Measurements from ENCODE around the gene DENR.
"Not testable (repeated sequence)": the region's sequence is repeated elsewhere in the genome, so short reads cannot be mapped to it uniquely, and the experiment has no call there.

DENR gene

DNA sequence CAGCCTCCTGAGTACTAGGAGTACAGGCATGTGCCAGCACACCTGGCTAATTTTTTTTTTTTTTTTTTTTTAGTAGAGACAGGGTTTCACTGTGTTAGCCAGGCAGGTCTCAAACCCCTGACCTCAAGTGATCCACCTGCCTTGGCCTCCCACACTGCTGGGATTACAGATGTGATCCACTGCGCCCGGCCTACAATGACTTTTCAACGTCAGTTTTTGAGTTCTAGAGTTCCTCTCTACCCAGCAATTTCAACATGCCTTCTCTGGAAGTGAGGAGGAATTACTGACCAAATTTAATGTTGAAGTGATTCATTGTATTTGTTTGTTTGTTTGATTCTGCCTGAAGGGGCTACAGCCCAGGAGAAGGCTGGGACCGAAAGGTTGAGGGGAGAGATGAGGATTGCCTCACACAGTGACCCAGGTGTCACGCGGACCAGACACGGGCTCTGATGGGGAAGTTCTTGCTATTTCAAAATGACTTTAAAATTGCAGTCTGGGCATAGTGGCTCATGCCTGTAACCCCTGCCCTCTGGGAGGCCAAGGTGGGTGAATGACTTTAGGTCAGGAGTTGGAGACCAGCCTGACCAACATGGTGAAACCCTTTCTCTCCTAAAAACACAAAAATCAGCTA, 8.6 kb upstream of the DENR start:
- DNase-seq, result no peak

DNA sequence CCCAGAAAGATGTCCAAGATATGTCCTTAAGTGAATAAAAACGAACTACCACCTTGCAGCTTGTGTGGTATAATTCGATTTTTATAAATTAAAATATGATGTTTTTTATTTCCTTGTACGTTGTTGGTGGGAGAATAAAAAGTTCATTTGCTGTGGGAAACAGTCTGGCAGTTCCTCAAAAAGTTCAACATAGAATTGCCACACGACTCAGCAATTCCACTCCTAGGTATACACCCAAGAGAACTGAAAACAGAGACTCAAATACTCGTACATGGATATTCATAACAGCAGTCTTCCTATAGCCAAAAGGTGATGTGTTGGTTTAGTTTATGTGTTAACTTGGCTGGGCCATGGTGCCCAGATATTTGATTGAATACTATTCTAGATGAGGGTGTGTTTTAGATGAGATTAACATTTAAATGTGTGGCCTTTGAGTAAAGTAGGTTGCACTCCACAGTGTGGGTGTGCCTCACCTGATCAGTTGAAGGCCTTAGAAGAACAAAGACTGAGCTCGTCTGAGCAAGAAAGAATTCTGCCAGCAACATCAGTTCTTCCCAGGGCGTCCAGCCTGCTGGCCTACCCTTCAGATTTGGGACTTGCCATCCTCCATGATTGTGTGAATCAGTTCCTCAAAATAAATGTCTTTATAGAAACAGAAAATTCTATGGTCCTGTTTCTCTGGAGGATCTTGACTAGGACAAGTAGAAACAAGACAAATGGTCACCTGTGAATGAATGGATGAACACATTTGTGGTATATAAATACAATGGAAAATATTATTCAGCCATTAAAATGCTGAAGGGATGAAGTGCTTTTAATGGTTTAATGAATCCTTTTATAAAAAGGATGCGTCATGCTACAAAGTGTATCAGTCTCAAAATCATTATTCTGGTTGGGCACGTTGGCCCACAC, 5.1 kb upstream of the DENR start:
- no peak for DNase-seq

DNA sequence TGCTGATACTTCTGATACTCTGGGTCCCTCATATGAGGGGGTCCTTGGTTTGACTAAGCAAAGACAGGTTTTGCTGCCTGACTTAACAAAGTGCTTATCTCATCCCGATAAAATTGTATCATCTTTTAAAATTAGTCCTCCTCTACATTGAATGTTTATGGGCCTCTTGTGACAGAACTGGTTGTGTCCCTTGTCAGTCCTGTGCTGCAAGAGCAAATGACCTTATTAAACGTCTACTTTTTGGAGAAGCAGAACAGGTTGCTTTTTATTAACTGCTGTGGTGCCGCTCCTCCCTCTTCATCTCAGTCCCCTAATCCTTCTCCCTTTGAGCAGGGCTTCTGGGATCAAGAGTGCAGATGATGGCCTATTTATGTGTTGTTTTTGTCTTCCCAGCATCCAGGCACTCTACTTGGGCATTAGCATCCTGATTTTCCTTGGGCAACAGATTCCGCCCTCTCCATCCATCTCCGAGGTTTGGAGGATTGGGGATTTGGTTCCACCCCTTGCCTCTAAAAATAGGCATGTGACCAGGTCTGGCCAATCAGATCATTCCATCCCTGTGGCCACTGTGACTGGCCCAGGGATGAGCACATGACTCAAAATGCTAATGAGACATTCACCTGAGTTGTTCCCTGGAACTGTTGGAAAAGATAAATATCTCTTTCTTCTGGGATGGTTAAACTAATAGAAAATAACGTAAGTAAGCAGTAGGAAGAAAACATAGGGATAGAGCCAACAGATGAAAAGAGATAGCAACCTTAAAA, 2.9 kb upstream of the DENR start:
- no peak for DNase-seq

DNA sequence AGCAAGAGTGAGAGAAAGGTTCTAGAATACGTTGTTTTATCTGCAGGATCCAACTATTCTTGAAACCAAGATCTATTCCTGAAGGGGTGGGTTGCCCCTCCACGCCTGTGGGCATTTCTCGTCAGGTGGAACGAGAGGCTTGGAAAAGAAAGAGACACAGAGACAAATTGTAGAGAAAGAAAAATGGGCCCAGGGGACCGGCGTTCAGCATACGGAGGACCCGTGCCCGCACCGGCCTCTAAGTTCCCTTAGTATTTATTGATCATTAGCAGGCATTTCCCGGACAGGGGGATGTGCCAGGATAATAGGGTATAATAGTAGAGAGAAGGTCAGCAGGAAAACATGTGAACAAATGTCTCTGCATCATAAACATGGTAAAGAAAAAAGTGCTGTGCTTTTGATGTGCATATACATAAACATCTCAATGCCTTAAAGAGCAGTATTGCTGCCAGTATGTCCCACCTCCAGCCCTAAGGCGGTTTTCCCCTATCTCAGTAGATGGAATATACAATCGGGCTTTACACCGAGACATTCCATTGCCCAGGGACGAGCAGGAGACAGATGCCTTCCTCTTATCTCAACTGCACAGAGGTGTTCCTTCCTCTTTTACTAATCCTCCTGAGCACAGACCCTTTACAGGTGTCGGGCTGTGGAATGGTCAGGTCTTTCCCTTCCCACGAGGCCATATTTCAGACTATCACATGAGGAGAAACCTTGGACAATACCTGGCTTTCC, 1.7 kb upstream of the DENR start:
- DNase-seq, result not testable (repeated sequence)

DNA sequence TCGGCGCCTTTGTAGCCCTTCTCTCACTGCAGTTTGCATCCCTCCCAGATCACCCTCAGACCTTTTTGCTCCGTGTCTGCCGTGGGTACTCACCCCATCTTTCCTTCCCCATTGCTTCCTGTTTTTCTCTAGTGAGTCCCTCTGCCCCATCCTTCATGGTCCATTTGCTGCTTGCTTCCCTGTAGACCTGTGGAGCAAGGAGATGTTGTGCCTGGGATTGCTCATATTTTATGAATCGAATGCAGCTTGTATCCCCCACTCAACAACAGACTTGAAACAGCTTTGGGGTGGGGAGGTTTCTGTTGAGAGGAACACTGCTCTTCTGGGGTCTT, 661 bp downstream of the DENR start:
- DNase-seq, result no peak

DNA sequence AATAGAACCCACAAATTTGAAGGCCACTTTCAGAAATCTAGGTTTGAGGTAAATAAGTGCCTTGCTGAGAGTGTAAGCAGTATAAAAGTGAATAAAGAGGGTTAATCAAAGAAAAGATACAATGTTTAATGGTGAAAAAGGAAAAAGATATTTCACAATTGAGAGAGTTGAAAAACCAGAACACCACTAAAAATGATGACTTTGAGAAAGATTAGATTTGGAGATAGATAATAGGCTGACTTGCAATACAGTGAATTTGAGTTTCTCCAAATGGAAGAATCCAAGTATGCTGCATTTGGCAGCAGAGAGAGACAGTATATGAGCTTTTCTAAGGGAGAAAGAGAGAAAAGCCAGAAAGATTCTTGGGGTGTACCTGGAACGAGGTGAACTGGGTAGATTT, 2.2 kb downstream of the DENR start:
- DNase-seq, result no peak

DNA sequence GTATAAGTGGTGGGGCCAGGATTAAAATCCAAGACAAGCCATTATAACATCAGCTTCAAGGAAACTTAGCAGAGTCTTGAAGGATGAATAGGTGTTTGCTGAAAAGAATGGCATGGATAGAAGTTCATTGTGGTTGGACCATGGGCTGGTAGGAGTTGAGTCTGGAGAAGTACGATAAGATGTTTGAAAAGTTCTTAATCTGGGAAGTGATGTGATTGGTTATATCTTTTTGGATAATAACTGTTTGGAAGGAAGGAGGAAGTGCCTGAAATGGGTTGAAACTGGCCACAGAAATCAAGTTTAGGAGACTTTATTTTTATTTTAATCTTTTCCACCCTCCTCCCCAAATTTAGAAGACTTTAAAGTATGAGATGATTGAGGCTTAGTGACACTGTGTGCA, 4.9 kb downstream of the DENR start:
- no peak for DNase-seq

DNA sequence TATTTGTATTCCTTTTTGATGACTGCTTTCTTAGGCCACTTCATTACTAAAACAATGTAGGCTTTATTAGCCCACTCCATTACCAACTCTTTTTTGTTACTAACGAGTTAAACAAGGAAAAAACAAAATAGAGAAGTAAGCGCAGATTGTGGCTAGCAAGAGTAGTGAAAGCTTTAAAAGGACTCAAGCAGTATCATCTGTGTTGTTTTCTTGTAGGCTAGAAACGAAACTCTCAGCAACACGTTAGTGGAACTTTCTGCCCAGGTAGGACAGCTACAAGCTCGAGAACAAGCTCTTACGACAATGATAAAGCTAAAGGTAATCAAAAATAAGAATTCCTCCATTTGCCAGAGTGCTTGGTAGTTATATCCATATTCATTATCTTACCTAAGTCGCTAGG, 32.9 kb downstream of the DENR start:
- DNase-seq, result no peak

DNA sequence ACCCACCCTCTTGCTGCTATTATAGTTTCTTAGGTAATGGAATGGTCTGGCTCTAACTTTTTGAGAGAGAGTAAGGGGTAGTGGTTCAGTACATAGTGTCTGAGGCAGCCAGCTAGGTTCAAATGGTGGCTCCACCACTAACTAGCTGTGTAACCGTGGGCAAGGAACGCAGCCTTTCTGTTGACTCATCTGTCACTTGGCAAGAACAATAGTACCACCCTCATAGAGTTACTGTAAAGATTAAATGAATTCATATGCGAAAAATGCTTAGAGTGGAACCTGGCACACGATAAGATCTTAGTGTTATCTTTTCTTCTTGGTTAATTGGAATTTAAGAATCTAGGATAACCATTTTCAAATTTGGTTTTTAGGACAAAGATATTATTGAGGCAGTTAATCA, 35.8 kb downstream of the DENR start:
- DNase-seq, result no peak

DNA sequence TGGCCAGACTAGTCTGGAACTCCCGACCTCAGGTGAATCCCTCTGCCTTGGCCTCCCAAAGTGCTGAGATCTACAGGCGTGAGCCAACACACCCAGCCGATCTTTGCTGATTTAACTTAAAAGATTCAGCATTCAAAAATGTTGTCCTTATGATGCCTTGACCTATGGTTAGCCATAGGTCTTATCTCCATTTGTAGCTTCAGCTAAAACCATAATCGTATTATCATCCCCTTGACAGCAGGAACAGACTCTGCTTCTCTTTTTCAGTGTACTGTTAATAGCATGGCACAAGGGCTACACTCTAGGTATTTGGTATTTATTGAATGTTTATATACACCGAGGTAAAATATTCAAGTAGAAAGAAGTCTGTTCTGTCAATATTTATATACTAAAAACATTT, 37.0 kb downstream of the DENR start:
- no peak for DNase-seq

DNA sequence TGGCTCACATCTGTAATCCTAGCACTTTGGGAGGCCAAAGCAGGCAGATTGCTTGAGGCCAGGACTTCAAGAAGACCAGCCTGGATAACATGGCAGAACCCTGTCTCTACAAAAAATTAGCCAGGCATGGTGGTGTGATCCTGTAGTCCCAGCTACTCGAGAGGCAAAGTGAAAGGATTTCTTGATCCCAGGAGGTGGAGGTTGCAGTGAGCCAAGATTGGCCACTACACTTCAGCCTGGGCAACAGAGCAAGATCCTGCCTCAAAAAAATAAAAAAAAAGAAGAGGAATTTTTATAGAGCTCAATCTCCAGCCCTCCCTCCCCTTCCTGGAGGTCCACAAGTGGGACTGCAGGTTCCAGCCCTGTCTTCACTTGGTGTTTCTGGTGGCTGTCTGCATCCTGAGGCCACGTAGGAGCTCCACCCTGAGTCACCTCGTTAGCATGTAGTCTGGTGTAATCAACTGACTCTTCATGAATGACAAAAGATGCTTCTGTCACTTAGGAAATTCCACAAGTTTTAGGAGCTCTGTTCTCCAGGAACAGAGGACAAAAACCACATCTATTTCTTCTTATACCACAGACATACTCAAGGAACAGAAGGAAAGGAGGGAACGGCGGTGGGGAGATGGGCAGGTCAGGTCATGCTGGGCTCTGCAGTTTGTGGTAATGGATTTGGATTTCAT, 37.9 kb downstream of the DENR start:
- DNase-seq, result no peak

DNA sequence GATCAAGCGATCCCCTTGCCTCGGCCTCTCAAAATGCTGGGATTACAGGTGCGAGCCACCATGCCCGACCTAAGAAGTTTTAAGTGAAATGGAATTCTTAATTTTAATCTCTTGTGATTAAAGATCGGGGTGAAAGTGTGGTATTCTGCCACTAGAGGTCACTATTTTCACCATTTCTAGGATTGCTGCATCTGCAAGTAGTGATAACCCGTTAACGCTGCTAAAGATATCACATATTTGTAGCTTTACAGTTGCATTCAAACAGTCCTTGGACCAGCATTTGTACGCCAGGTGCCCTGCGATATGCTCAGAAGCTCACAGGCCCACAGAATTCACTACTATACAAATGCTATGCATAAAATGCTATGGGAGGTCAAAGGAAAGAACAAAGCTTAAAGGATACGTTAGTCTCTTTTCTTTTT, 41.1 kb downstream of the DENR start:
- DNase-seq, result no peak

DNA sequence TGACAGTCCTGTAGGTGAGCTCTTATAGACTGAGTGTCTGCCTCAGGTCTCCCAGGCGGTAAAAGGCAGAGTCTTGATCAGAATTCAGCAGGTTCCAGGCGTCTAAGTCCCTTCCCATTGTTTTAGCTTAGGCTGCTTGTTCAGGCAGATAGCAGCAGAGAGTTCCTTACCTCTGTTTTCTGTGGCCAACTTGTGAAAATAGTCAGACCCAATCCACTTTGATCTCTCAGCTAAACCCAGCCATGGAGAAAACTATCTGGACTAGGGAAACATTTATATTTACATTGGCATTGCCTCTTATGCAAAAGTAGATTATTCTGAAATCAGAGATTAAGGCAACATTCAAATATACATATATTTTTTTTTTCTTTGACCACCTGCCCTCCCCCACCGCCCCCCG, 43.2 kb downstream of the DENR start:
- DNase-seq, result no peak

DNA sequence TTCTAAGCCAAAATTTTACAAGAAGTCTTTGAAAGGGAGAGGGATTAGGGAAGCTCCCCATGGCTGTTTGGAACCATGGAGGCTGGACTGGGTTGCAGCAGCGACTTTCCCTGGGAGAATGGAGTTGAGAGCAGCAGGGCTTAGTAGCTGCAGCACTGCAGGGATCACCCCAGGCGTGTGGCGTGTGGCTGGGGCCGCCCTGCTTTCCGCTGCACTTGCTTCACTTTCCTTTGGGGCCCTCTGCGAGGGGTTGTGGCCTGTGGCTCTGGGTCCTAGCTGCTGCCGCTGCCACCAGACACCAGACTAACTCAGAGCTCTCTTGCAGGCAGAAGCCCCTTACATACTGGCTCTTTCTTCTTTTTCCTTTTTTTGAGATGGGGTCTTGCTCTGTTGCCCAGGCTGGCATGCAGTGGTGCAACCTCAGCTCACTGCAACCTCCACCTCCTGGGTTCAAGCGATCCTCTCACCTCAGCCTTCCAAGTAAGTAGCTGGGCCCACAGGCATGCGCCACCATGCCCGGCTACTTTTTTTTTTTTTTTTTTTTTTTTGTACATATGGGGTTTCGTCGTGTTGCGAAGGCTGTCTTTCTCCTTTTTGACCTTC, 47.1 kb downstream of the DENR start:
- no peak for DNase-seq

DNA sequence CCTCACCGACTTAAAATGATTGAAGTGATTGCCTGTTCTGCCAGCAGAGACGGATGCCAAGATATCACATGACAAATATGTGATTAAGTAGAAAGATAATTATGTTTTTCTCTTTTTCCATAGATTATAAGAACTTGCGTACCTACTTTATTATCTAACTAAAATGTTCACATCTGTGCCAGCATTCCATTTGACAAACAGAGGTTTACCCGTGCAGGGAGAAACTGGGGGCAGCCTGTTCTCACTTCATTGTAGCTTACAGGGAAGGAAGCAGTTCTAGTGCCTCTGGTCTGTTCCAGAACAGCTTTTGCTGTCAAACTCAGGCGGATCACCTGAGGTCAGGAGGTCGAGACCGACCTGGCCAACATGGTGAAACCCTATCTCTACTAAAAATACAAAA, 51.3 kb downstream of the DENR start:
- DNase-seq, result no peak

DNA sequence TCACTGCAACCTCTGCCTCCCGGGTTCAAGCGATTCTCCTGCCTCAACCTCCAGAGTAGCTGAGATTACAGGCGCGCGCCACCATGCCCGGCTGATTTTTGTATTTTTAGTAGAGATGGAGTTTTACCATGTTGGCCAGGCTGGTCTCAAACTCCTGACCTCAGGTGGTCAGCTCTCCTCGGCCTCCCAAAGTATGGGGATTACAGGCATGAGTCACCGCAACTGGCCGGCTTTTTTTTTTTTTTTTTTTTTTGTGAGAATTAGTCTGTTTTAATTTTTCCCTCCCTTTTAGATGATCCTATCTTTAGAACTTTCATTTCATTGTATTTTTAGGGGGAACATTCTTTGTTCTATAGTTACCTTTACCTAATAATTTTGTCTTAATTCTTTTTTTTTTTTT, 52.3 kb downstream of the DENR start:
- not testable (repeated sequence) for DNase-seq

DNA sequence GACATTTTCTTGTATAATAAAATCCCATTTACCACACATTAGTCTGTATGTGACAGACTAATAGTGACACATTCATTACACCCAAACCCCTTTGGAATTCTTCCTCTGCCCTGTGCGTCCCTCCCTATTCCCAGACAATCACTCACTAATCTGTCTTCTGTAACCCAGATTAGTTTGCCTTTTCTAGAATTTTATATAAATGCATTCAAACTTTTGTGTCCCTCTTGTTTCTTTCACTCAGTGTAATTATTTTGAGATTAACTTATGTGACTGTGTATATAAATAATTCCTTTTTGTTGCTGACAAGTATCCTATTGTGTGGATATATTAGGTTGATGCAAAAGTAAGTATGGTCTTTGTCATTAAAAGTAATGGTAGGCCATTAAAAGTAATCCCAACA, 55.0 kb downstream of the DENR start:
- no peak for DNase-seq

DNA sequence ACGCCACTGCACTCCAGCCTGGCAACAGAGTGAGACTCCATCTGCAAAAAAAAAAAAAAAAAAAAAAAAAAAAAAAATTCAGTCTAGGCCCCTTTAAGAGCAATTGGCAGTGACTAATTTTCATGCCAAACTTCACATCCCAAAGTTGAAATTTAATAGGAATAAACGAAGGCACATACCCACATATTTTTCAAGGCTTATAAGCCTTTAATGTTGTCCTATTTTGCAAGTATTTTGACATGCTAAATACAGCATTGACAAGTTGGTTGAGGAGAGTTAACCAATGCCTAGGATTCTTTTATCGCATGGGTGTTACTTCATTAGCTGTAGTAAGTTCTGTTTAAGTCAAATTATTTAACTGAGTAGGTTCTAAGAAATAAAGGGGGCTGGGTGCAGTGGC, 59.2 kb downstream of the DENR start:
- DNase-seq, result no peak

DNA sequence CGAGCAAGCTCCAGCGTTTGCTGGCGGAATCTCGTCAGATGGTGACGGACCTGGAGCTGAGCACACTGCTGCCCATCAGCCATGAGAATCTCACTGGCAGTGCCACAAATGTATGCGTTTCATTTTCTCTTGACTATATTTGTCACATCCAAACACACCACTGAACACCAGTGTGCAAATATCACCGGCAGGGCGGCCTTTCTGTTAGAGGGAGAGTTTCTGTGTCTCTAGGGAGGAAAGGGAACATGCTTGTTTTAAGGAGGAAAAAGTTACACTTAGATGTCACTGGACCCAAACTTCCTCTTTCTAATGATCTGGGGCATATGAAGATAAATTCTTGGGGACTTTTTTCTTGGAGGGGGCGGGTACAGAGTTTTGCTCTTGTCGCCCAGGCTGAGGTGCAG, 60.7 kb downstream of the DENR start:
- no peak for DNase-seq

DNA sequence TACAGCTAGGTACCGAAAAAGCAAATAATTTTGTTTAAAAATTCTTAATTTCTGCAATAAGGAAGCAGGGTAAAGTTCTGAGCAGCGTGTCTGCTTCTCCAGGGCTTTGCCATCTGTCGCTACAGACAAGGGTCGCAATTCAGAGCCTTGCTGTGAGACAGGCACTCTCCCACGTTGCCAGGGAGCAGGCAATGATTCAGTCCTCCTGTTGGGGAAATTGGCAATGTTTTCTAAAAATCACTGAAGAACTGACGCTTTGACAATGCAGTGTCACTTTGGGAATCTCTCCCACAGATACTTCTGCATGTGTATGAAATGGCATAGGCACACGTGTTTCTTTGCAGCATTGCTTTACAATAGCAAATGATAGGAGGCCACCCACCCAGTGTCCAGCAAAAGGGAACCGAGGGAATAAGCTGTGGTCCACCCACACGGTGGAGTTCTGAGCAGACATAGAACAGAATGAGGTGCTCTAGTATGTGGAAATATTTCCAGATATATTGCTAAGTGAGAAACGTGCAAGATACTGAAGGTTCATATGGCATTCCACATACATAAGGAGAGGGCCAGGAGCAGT, 66.7 kb downstream of the DENR start:
- no peak for DNase-seq

DNA sequence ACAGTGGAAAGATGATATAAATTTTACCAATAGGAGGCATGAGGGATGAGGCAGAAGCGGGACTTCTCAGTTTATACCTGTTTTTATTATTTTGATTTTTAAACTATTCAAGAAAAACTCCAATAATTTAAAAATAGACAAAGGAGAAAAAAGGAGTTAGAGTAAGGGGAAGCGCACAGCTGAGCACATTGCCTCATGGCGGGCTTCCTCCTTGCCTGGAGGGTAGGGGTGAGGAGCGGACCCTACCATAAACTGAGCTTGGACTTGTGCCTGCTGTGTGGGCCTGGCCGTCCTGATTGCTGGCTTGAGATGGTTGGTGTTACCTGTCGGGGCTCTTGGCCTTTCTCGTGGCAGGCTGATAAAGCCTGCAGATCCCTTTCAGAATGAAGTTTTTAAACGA, 67.5 kb downstream of the DENR start:
- no peak for DNase-seq

Data from stimulated activated CD4-positive, alpha-beta T cell treated with anti-CD3 and anti-CD28 coated beads, Interleukin-2, amount 100 ng/mL, for 24 hours (primary cell).